GM10266 (cell line): ENCODE data around the gene RPS6KA2.

Source experiments
- DNase-seq: peaks from one replicate; pipeline ENCODE4 v3.0.0; 2012; ENCODE audit errors: extremely low spot score
- CTCF ChIP-seq: IDR thresholded peaks from 2 replicates; pipeline ENCODE4 v1.5.1; 2012; ENCODE audit warnings: mild to moderate bottlenecking, low read depth; ENCODE audit not compliant: control insufficient read depth, insufficient read depth; ENCODE audit errors: missing control alignments

The RPS6KA2 gene

GRCh38 chr6:166470863-166471410 lies 156.1 kb downstream of the RPS6KA2 start:
- TF ChIP-seq CTCF, result no peak
- no peak for DNase-seq

- no peak for DNase-seq
- TF ChIP-seq CTCF, result no peak
These were observed 156.8 kb downstream of the RPS6KA2 start for GRCh38 chr6:166470029-166470862.

GRCh38 chr6:166469426-166469961 lies 157.6 kb downstream of the RPS6KA2 start:
- no peak for TF ChIP-seq CTCF
- DNase-seq, result no peak

GRCh38 chr6:166467436-166468000 lies 159.5 kb downstream of the RPS6KA2 start:
- DNase-seq, result no peak
- TF ChIP-seq CTCF, result no peak

GRCh38 chr6:166466178-166467122 lies 160.6 kb downstream of the RPS6KA2 start:
- TF ChIP-seq CTCF, result no peak
- no peak for DNase-seq

GRCh38 chr6:166465671-166466087 lies 161.4 kb downstream of the RPS6KA2 start:
- TF ChIP-seq CTCF, result no peak
- DNase-seq, result no peak
